ENCODE data around the gene SKOR1. TPM values are rescaled to one million over a fixed set of nuclear protein-coding genes. Genes with fewer than 3 reads are reported as not detected.
A peak's percentile ranks its signal among the peaks of the same experiment; 100 is the strongest.

Gene SKOR1
- polyA plus RNA-seq, 1 experiment: 0.02 TPM

GRCh38 chr15:67840749-67841512, 15.6 kb downstream of the SKOR1 start:
- no peak for DNase-seq (ENCODE audit: low read depth)
- TF ChIP-seq CTCF (IDR thresholded peaks at IDR 0.05; ENCODE audit: insufficient read depth, low read depth, low read length): peak; percentile 17; the same call in 1 of the 2 replicates
- POLR2A ChIA-PET: interaction anchor here (0.7 kb wide), 3 partner anchors 28 to 933 kb away, joined by 8 to 16 read pairs (median 10); no protein-coding TSS in a partner anchor
- H3K4me3 ChIP-seq (ENCODE audit: low read depth, low read length): peak overlapping the region; percentile 67
- peaks cover 9% of the 10 kb centered on the region for H3K27me3 ChIP-seq (ENCODE audit: control insufficient read depth, insufficient read depth, low read length)
- CTCF ChIA-PET: interaction anchor here (0.7 to 1.5 kb wide), 4 partner anchors 16 to 314 kb away, joined by 3 to 5 read pairs (median 4); no protein-coding TSS in a partner anchor
- H3K36me3 ChIP-seq (ENCODE audit: control insufficient read depth, insufficient read depth, low read length): no peaks in the 10 kb centered on the region

GRCh38 chr15:67841513-67841762, 16.1 kb downstream of the SKOR1 start:
- POLR2A ChIA-PET: interaction anchor here (0.7 kb wide), 1 partner anchor 933 kb away, joined by 16 read pairs; no protein-coding TSS in a partner anchor
- no peak for DNase-seq (ENCODE audit: low read depth)
- Histone ChIP-seq H3K36me3 (ENCODE audit: control insufficient read depth, insufficient read depth, low read length) (no peaks in the 10 kb centered on the region), H3K4me3 (ENCODE audit: low read depth, low read length) (no peak overlapping the region), H3K27me3 (ENCODE audit: control insufficient read depth, insufficient read depth, low read length) (peaks cover 7% of the 10 kb centered on the region)
- CTCF ChIA-PET: interaction anchor here (0.7 to 1.5 kb wide), 3 partner anchors 16 to 22 kb away, joined by 3 to 5 read pairs (median 3); no protein-coding TSS in a partner anchor
- no peak for TF ChIP-seq CTCF (IDR thresholded peaks at IDR 0.05; ENCODE audit: insufficient read depth, low read depth, low read length)

GRCh38 chr15:67843092-67843501, 17.8 kb downstream of the SKOR1 start:
- H3K4me3 ChIP-seq (ENCODE audit: low read depth, low read length): no peak overlapping the region
- POLR2A ChIA-PET: no interaction called here
- no peak for TF ChIP-seq CTCF (IDR thresholded peaks at IDR 0.05; ENCODE audit: insufficient read depth, low read depth, low read length)
- no peaks in the 10 kb centered on the region for H3K27me3 ChIP-seq (ENCODE audit: control insufficient read depth, insufficient read depth, low read length)
- CTCF ChIA-PET: interaction anchor here (0.8 to 1.1 kb wide), 2 partner anchors 21 to 147 kb away, joined by 3 to 4 read pairs; no protein-coding TSS in a partner anchor
- no peak for DNase-seq (ENCODE audit: low read depth)
- no peaks in the 10 kb centered on the region for H3K36me3 ChIP-seq (ENCODE audit: control insufficient read depth, insufficient read depth, low read length)

- ChIA-PET POLR2A (no interaction called here), CTCF (interaction anchor here (1.0 to 1.4 kb wide), 4 partner anchors 20 to 311 kb away, joined by 3 to 8 read pairs (median 3); no protein-coding TSS in a partner anchor)
- H3K36me3 ChIP-seq (ENCODE audit: control insufficient read depth, insufficient read depth, low read length): no peaks in the 10 kb centered on the region
- peak; percentile 63 for DNase-seq (ENCODE audit: low read depth)
- no peaks in the 10 kb centered on the region for H3K27me3 ChIP-seq (ENCODE audit: control insufficient read depth, insufficient read depth, low read length)
- no peak overlapping the region for H3K4me3 ChIP-seq (ENCODE audit: low read depth, low read length)
- no peak for TF ChIP-seq CTCF (IDR thresholded peaks at IDR 0.05; ENCODE audit: insufficient read depth, low read depth, low read length)
Observed at GRCh38 chr15:67843571-67844387, 18.5 kb downstream of the SKOR1 start.

- Histone ChIP-seq H3K27me3 (ENCODE audit: control insufficient read depth, insufficient read depth, low read length) (no peaks in the 10 kb centered on the region), H3K36me3 (ENCODE audit: control insufficient read depth, insufficient read depth, low read length) (no peaks in the 10 kb centered on the region), H3K4me3 (ENCODE audit: low read depth, low read length) (no peak overlapping the region)
- no peak for DNase-seq (ENCODE audit: low read depth)
- ChIA-PET CTCF (interaction anchor here (0.6 to 1.2 kb wide), 2 partner anchors 14 to 17 kb away, joined by 3 to 5 read pairs; no protein-coding TSS in a partner anchor), POLR2A (no interaction called here)
- TF ChIP-seq CTCF (IDR thresholded peaks at IDR 0.05; ENCODE audit: insufficient read depth, low read depth, low read length): no peak
Observed at GRCh38 chr15:67845974-67846373, 20.7 kb downstream of the SKOR1 start.

Data from BJ (cell line).